IMR-90 (cell line): ENCODE measurements around the gene MAP3K8.

Experiments
- CTCF ChIP-seq: conservative IDR thresholded peaks from 2 replicates; pipeline ENCODE4 v1.5.1; 2012; ENCODE audit warnings: mild to moderate bottlenecking, low read depth, low read length, improper control_type of control experiment
- MXI1 ChIP-seq: IDR thresholded peaks from 2 replicates; pipeline ENCODE4 v1.6.1; 2012; ENCODE audit warnings: low read depth, mild to moderate bottlenecking, low read length, moderate library complexity, borderline replicate concordance
- RAD21 ChIP-seq: IDR thresholded peaks from 2 replicates; pipeline ENCODE4 v1.6.1; 2012; ENCODE audit warnings: low read length, improper control_type of control experiment

- TF ChIP-seq RAD21: no peak
- no peak for TF ChIP-seq CTCF
- no peak for TF ChIP-seq MXI1
These were observed 77.1 kb downstream of the MAP3K8 start for GRCh38 chr10:30510932-30511700.
